ENCODE measurements around the gene RFK.
"Not testable (repeated sequence)": the region's sequence is repeated elsewhere in the genome, so short reads cannot be mapped to it uniquely, and the experiment has no call there.

Gene RFK

DNA sequence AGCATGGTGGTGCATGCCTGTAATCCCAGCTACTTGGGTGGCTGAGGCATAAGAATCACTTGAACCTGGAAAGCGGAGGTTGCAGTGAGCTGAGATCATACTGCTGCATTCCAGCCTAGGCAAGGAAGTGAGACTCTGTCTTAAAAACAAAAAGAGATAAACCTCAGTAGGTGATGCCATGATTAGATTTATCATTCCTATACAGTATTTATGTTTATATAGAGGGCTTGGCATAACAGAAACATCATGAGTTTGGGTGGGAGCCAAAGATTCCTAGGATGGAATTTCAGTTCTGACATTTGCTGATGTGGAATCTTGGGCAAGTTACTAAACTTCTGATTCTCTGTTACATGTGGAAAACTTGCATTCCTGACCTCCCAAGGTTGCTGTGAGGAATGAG lies 22.3 kb downstream of the RFK start:
- no peak overlapping the region for H3K4me3 ChIP-seq (ENCODE audit: low read depth, low read length)
- TF ChIP-seq, protein P1, sequence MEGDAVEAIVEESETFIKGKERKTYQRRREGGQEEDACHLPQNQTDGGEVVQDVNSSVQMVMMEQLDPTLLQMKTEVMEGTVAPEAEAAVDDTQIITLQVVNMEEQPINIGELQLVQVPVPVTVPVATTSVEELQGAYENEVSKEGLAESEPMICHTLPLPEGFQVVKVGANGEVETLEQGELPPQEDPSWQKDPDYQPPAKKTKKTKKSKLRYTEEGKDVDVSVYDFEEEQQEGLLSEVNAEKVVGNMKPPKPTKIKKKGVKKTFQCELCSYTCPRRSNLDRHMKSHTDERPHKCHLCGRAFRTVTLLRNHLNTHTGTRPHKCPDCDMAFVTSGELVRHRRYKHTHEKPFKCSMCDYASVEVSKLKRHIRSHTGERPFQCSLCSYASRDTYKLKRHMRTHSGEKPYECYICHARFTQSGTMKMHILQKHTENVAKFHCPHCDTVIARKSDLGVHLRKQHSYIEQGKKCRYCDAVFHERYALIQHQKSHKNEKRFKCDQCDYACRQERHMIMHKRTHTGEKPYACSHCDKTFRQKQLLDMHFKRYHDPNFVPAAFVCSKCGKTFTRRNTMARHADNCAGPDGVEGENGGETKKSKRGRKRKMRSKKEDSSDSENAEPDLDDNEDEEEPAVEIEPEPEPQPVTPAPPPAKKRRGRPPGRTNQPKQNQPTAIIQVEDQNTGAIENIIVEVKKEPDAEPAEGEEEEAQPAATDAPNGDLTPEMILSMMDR (IDR thresholded peaks at IDR 0.05; ENCODE audit: borderline replicate concordance, insufficient read depth, low read depth, low read length) = no peak

DNA sequence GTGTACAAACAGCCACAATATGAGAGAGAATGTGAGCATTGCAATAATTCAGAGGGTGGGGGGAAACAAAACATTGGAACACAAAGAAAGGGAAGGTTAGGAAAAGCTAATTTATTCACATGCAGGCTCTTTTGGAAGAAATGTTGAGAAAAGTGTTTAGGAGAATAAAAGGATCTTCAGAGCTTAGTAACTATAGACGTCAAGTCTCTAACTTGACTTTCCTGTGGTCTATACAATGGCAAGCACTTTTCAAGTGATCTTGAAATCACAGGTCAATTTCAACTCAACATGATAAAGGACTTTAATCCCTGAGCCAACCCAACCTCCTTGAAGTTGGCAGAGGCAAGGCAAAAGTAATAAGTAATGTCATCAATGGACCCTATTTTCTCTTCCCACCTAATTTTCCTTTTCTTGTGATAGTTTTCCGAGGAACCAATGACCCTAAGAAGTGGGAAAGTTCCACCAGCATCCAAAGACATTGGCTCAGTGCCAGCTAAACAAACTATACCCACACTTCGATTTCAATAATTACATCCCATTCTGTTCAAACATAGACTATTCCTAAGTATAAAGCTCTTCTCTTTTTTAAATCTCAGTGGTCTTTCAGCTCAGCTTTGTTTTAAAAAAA lies 23.7 kb downstream of the RFK start:
- TF ChIP-seq, protein P1 (IDR thresholded peaks at IDR 0.05; ENCODE audit: borderline replicate concordance, insufficient read depth, low read depth, low read length) = no peak
- no peak overlapping the region for H3K4me3 ChIP-seq (ENCODE audit: low read depth, low read length)

DNA sequence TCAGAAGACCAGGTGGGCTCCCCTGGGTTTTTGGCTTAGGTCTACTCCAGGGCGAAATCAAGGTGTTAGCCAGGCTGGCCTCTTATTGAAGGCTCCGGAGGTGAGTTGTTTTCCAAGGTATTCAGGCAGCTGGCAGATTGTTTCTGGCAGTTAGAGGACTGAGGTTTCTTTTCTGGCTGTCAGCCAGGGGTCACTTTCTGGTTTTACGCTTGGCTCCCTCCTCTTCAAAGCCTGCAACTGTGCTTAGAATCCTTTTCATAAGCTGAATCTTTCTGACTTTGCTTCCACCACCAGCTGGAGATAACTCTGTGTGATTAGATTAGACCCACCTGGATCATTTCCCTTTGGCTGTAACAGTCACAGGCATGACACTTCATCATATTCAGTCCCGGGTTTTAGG lies 24.6 kb downstream of the RFK start:
- TF ChIP-seq, protein P1 (IDR thresholded peaks at IDR 0.05; ENCODE audit: borderline replicate concordance, insufficient read depth, low read depth, low read length) = no peak
- no peak overlapping the region for H3K4me3 ChIP-seq (ENCODE audit: low read depth, low read length)

DNA sequence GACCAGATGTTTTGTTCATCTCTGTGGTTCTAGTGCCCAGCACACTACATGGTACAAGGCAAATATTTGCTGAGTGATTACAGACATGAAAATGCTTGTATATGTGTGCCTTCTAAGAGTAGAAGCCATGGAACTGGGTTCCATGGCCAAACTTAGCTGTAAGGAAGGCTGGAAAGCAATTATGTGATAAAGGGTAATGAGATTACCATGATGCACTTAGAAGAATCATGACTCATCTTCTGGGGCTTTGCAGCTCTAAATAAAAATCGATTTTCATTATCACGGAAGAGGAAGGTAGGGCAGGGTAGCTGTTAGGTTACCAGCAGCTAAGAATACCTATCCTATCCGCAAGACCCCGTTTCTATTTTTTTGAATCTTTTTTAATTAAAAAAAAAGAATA lies 28.0 kb downstream of the RFK start:
- no peak overlapping the region for H3K4me3 ChIP-seq (ENCODE audit: low read depth, low read length)
- TF ChIP-seq, protein P1 (IDR thresholded peaks at IDR 0.05; ENCODE audit: borderline replicate concordance, insufficient read depth, low read depth, low read length) = no peak

DNA sequence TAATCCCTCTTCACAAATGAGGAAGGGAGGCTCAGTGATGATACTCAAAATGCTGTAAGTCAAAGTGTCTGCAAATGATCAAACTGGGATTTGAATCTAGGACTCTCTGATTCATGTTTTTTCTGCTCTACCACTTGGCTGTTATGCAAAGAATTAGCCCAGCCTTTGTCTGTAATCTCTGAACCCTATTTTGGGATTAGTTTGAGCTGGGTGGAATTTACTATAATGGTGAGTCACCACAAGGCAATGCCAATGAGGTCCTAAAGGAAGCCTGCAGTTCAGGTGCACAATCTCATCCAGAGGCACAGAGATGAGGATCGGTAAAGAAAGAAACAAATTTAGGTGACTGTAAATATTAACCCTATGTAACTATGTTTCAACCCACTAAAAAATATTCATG lies 29.2 kb downstream of the RFK start:
- H3K4me3 ChIP-seq (ENCODE audit: low read depth, low read length) = no peak overlapping the region

DNA sequence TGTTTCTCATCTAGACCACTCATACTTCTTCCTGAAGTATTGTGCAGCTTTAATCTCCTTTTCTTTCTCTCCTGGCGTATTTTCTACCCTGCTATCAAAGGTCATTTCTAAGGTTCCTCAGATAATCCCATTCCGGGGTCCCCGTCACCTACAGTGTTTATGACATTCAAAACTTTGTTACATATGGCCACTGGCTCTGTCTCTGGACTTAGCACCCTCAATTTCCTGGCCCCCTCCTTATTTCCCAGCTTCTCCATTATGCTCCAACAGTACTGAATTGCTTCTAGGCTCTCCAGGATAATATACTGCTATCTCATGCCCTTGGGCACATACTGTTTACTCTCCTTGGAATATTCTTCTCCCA lies 31.2 kb downstream of the RFK start:
- TF ChIP-seq, protein P1 (IDR thresholded peaks at IDR 0.05; ENCODE audit: borderline replicate concordance, insufficient read depth, low read depth, low read length) = no peak
- no peak overlapping the region for H3K4me3 ChIP-seq (ENCODE audit: low read depth, low read length)

More for the DNA sequence above, 29.2 kb downstream of the RFK start:
- TF ChIP-seq, protein P1 (IDR thresholded peaks at IDR 0.05; ENCODE audit: borderline replicate concordance, insufficient read depth, low read depth, low read length) = no peak

DNA sequence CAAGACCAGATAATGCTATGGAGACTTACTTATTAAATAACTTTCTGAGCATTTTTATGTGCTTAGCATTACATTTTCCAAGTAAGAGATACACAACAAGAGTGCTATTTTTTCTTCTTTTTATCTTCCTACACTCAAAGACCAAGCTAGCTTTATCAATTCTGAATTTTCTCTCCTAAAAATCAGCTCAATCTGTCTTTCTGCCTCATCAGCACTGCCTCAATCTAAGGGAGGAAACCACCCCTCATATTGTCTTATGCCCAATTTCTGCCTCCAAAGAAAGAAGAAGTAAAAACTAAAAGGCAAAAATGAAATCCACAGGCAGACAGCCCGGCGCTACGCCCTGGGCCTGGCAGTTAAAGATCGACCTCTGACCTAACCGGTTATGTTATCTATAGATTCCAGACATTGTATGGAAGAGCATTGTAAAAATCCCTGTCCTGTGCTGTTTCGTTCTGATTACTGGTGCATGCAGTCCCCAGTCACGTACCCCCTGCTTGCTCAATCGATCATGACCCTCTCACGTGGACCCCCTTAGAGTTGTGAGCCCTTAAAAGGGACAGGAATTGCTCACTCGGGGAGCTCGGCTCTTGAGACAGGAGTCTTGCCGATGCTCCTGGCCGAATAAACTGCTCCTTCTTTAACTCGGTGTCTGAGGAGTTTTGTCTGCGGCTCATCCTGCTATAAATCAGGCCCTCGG lies 31.7 kb downstream of the RFK start:
- H3K4me3 ChIP-seq (ENCODE audit: low read depth, low read length) = not testable (repeated sequence)

All from GM12875 (cell line).